IPS-15b (cell line): ENCODE data around the gene SLC12A8.

Experiments
- H3K27me3 ChIP-seq: one replicate; pipeline ENCODE4 v1.6.1; 2013; ENCODE audit warnings: low read length; ENCODE audit not compliant: control insufficient read depth, insufficient read depth
- H3K36me3 ChIP-seq: one replicate; pipeline ENCODE4 v1.6.1; 2013; ENCODE audit warnings: low read length; ENCODE audit not compliant: control insufficient read depth, insufficient read depth
- H3K4me1 ChIP-seq: one replicate; pipeline ENCODE4 v1.6.1; 2013; ENCODE audit warnings: mild to moderate bottlenecking, low read length; ENCODE audit not compliant: control insufficient read depth, insufficient read depth
- H3K4me3 ChIP-seq: one replicate; pipeline ENCODE4 v1.5.1; 2013; ENCODE audit warnings: low read depth, low read length
- H3K9ac ChIP-seq: one replicate; pipeline ENCODE4 v1.6.1; 2013; ENCODE audit warnings: low read depth, mild to moderate bottlenecking, low read length
- H3K9me3 ChIP-seq: one replicate; pipeline ENCODE4 v1.6.1; 2013; ENCODE audit warnings: mild to moderate bottlenecking, low read length; ENCODE audit not compliant: control insufficient read depth, insufficient read depth

The SLC12A8 gene

DNA sequence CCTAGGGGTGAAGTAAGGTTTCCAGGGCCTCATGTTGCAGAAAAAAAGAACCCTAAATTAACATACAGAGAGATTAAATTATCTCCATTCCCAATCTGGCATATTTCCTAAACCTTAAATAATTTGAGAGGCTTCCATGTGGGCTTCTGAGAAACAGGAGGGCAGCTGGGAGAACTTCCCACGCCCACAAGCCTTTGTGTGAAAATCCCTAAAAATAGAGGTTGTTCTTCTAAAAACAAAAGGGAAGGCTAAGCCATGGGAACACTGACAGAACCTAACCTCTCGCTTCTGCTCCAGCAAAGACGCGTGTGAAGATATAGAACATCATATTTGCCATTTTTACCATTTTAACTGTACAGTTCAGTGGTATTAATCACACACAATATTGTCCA is 812 bp upstream of the SLC12A8 start:
- H3K9ac ChIP-seq = peak overlapping the region; percentile 74
- H3K36me3 ChIP-seq = no peaks in the 10 kb centered on the region
- H3K27me3 ChIP-seq = peaks cover 4% of the 10 kb centered on the region
- peak overlapping the region; percentile 74 for H3K4me3 ChIP-seq
- H3K9me3 ChIP-seq = no peaks in the 10 kb centered on the region
- H3K4me1 ChIP-seq = peaks cover 8% of the 10 kb centered on the region

DNA sequence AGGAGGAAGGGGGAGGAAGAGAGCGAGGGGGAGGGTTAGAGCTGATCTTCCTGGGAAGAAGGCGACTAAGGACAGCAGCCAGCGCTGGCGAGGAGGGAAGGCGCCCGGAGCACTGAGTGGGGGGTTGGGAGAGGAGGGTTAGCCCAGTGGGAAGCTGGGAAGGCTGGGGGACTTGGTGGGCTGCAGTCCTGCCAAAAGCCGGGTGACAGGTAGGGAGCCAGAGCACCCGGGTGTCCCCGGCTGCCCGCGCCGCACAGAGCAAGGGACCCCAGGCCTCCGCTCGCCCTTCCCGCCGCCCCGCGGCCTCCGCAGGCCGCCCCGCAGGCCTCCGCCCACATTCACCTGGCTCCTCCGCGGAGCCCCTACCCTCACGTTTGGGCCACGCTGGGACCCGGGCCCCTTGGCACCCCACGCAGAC is 448 bp downstream of the SLC12A8 start:
- Histone ChIP-seq H3K9ac (peak overlapping the region; percentile 74), H3K27me3 (peaks cover 4% of the 10 kb centered on the region), H3K36me3 (no peaks in the 10 kb centered on the region), H3K4me3 (peak overlapping the region; percentile 74), H3K9me3 (no peaks in the 10 kb centered on the region), H3K4me1 (peaks cover 8% of the 10 kb centered on the region)

- Histone ChIP-seq H3K36me3 (no peaks in the 10 kb centered on the region), H3K4me1 (peaks cover 8% of the 10 kb centered on the region)
These were observed 941 bp downstream of the SLC12A8 start for GRCh38 chr3:125211523-125212090.

DNA sequence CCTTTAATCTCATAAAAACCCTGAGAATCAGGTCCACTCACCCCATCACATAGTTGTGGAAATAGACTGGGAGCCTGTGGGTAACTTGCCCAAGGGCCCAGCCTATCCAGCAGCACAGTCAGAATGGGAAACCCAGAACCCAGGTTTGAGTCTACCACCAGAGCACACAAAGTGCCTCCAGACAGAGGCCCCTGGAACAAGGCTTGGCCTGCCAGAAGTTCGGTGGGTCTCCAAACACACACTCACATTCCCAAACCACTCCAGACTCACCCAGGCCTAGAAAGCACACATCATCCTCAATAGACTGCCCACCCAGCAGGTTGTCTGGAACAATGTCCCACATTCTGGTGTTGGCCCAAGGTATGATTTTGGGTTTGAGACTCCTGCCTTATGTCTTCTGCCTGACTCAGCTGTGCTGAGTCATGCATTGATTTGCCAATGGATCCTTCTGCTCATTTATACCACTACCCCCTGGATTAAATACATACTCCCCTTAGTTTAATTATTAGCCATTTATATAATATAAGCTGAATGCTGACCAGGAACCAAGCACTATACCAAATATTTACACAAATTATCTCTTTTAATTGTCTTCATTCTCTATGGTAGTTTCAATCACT is 4.5 kb downstream of the SLC12A8 start:
- Histone ChIP-seq H3K9me3 (no peaks in the 10 kb centered on the region), H3K27me3 (peaks cover 2% of the 10 kb centered on the region), H3K4me3 (no peak overlapping the region), H3K9ac (no peak overlapping the region), H3K36me3 (no peaks in the 10 kb centered on the region), H3K4me1 (peaks cover 5% of the 10 kb centered on the region)

More at GRCh38 chr3:125211523-125212090, 941 bp downstream of the SLC12A8 start:
- Histone ChIP-seq H3K4me3 (peak overlapping the region; percentile 74), H3K9ac (peak overlapping the region; percentile 74), H3K27me3 (peaks cover 4% of the 10 kb centered on the region), H3K9me3 (no peaks in the 10 kb centered on the region)

DNA sequence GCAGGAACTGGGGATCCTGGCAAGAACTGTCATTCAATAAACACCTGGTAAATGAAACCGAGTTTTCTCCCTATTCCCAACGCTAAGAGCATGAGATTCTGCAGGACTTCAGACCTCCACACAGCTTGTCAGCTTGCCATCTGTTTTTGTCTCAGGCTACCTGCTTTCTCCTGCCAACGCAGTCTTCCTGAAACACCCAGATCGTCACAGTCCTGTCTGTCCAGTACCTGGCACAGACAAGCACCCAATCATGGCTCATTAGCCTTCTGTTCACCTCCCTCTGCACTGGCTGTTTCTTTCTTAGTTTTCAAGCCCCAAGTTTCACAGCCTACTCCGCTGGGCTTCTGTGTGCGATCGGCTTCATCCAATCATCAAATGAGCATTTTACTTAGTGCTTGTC is 5.0 kb downstream of the SLC12A8 start:
- H3K36me3 ChIP-seq = no peaks in the 10 kb centered on the region
- H3K4me3 ChIP-seq = no peak overlapping the region
- peaks cover 5% of the 10 kb centered on the region for H3K4me1 ChIP-seq
- H3K27me3 ChIP-seq = peaks cover 2% of the 10 kb centered on the region
- H3K9me3 ChIP-seq = no peaks in the 10 kb centered on the region
- H3K9ac ChIP-seq = no peak overlapping the region

GRCh38 chr3:125206934-125207333 is 5.6 kb downstream of the SLC12A8 start:
- Histone ChIP-seq H3K27me3 (peaks cover 2% of the 10 kb centered on the region), H3K4me1 (peaks cover 5% of the 10 kb centered on the region), H3K9ac (no peak overlapping the region), H3K4me3 (no peak overlapping the region), H3K9me3 (no peaks in the 10 kb centered on the region), H3K36me3 (no peaks in the 10 kb centered on the region)

- no peaks in the 10 kb centered on the region for H3K9me3 ChIP-seq
- no peak overlapping the region for H3K9ac ChIP-seq
- no peaks in the 10 kb centered on the region for H3K27me3 ChIP-seq
- no peaks in the 10 kb centered on the region for H3K36me3 ChIP-seq
- no peaks in the 10 kb centered on the region for H3K4me1 ChIP-seq
- H3K4me3 ChIP-seq = no peak overlapping the region
These were observed 8.8 kb downstream of the SLC12A8 start for GRCh38 chr3:125203731-125204130.

DNA sequence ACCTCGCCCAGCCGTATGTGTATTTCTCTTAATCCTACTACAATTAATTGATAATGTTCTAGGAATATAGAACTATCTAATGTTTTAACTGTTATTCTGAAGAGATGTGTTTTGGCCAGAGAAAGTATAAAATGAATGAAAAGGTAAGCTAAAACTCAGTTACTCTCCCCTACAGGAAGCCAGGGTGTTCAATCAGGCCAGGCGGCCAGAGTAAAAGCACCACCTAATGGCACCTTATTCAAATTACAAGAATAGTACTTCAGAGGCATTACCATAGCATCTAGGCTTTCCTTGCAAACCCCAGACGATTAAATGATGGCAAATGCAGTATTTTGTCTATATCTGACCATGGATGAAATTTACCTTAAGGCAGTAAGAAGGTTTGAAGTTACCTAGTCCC is 10.4 kb downstream of the SLC12A8 start:
- no peaks in the 10 kb centered on the region for H3K9me3 ChIP-seq
- H3K27me3 ChIP-seq = no peaks in the 10 kb centered on the region
- no peak overlapping the region for H3K4me3 ChIP-seq
- H3K9ac ChIP-seq = no peak overlapping the region
- no peaks in the 10 kb centered on the region for H3K36me3 ChIP-seq
- no peaks in the 10 kb centered on the region for H3K4me1 ChIP-seq

- Histone ChIP-seq H3K27me3 (no peaks in the 10 kb centered on the region), H3K4me1 (no peaks in the 10 kb centered on the region), H3K9me3 (no peaks in the 10 kb centered on the region), H3K36me3 (no peaks in the 10 kb centered on the region), H3K4me3 (no peak overlapping the region), H3K9ac (no peak overlapping the region)
These were observed 11.8 kb downstream of the SLC12A8 start for GRCh38 chr3:125200731-125201139.

DNA sequence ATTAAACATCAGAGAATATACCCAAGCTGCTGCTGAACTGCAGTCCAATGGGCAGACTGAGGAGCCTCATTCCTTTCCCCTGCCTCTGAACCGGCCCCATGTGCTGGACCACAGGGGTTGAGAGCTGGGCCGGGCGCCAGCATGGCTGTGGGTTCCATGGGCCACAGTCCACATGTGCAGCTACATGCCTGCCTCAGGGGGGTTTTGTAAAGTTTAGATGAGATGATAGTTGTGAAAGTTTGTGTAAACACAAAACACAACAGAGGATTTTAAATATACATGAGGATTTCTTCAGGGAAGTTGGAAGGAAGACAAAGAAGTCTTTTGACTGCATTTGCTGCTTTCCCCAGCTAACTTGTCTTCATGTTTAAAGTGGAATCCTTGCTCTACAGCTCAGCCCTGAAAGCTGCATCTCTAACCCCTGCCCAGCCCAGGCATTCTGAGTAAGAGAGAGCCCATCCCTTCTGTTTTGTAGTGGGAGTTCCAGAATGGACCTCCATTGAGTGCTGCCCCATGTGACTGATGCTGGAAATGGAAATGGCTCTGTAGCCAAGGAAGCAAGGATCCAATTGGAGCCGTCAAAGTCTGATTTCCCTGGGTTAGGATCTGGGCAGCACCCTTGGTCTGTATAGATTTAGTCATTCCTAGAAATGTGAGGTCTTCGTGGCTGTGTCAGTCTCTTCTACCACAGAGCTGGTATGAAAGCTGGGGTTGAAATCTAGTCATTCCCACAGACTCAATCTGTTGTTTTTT is 17.5 kb downstream of the SLC12A8 start:
- no peaks in the 10 kb centered on the region for H3K36me3 ChIP-seq
- no peaks in the 10 kb centered on the region for H3K27me3 ChIP-seq
- H3K9me3 ChIP-seq = no peaks in the 10 kb centered on the region
- H3K4me1 ChIP-seq = peaks cover 12% of the 10 kb centered on the region
- H3K4me3 ChIP-seq = no peak overlapping the region
- no peak overlapping the region for H3K9ac ChIP-seq

DNA sequence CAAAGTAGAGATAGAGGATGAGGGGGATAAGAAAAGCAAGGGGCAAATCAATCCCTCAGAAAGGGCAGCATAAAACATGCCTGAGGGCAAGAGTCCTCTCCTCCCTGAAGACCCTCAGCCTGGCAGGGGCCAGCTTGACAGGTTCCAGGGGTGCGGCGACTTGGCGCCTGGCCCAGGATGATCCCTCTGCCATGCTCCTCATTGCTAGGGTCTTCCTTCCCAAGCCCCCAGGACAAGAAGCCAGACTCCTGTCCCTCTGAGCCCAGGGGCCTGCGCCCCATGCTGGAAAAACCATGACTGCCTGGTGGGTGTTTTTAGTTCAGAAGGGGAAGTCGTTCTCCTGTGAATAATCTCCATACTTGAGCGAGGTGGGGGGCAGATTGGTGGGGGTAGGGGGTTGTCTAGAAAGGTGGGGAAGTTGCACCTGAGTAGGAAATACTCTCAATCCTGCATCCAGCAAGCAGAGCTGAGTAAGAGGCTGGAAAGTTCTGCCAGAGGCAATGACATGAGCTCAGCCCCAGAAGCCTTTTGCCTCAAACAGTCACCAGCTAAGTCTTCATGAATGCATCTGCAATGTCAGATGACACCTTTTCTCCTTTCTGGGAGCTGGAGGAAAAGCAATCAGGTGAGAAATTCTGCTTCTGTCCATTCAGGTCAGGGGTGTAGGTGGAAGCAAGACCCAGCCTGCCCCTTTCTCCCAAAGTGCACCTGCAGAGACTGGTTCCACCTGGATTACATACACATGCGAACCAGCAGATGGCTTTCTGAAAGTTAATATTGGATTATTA is 18.3 kb downstream of the SLC12A8 start:
- Histone ChIP-seq H3K4me1 (peaks cover 12% of the 10 kb centered on the region), H3K36me3 (no peaks in the 10 kb centered on the region), H3K27me3 (no peaks in the 10 kb centered on the region), H3K9me3 (no peaks in the 10 kb centered on the region), H3K9ac (no peak overlapping the region), H3K4me3 (no peak overlapping the region)
